Measurements from ENCODE around the gene FARP2.

- no peak for TF ChIP-seq CTCF (IDR thresholded peaks at IDR 0.05)
- no peak for TF ChIP-seq POLR2A (IDR thresholded peaks at IDR 0.05)
These were observed 8.7 kb downstream of the FARP2 start for GRCh38 chr2:241364781-241365180.
